Ectodermal cell (in vitro differentiated cells): ENCODE measurements around the gene C14orf119.

Source experiments
- H3K27ac ChIP-seq: 2 replicates; pipeline ENCODE4 v1.7.0; 2013; ENCODE audit warnings: mild to moderate bottlenecking, low read depth, low read length; ENCODE audit not compliant: insufficient read depth, poor library complexity, severe bottlenecking
- H3K27me3 ChIP-seq: 2 replicates; pipeline ENCODE4 v1.7.0; 2013; ENCODE audit warnings: mild to moderate bottlenecking, low read length; ENCODE audit not compliant: insufficient read depth, control insufficient read depth, poor library complexity, severe bottlenecking
- H3K36me3 ChIP-seq: one replicate; pipeline ENCODE4 v1.7.0; 2013; ENCODE audit warnings: low read length; ENCODE audit not compliant: control insufficient read depth, insufficient read depth
- H3K4me1 ChIP-seq: one replicate; pipeline ENCODE4 v1.7.0; 2013; ENCODE audit warnings: low read length; ENCODE audit not compliant: control insufficient read depth, insufficient read depth
- H3K4me3 ChIP-seq: 2 replicates; pipeline ENCODE4 v1.7.0; 2013; ENCODE audit warnings: low read depth, low read length, control low read depth; ENCODE audit not compliant: insufficient read depth
- H3K9me3 ChIP-seq: 2 replicates; pipeline ENCODE4 v1.7.0; 2013; ENCODE audit warnings: mild to moderate bottlenecking, low read length, moderate library complexity; ENCODE audit not compliant: control insufficient read depth
- whole genome bisulfite sequencing, 2 experiments: methylation state at CpG; one replicate each; pipeline ENCODE4 v1.1.7; 2013; ENCODE audit warnings: missing lambda C conversion rate in 2 of 2; 5-methylcytosine and 5-hydroxymethylcytosine counted together

The C14orf119 gene

GRCh38 chr14:23127861-23128260 lies 32.6 kb downstream of the C14orf119 start:
- H3K27ac ChIP-seq: no peak overlapping the region
- H3K27me3 ChIP-seq: no peaks in the 10 kb centered on the region
- 96 to 98% methylated on average over 3 of the region's 3 CpGs for WGBS, 2 experiments
- no peaks in the 10 kb centered on the region for H3K9me3 ChIP-seq
- H3K36me3 ChIP-seq: no peaks in the 10 kb centered on the region
- H3K4me3 ChIP-seq: no peak overlapping the region
- H3K4me1 ChIP-seq: peaks cover 5% of the 10 kb centered on the region

GRCh38 chr14:23128969-23129758 lies 33.9 kb downstream of the C14orf119 start:
- H3K4me1 ChIP-seq: no peaks in the 10 kb centered on the region
- no peaks in the 10 kb centered on the region for H3K36me3 ChIP-seq
- no peak overlapping the region for H3K4me3 ChIP-seq
- H3K27me3 ChIP-seq: no peaks in the 10 kb centered on the region
- no peaks in the 10 kb centered on the region for H3K9me3 ChIP-seq
- no peak overlapping the region for H3K27ac ChIP-seq
- 93 to 96% methylated on average over 7 of the region's 7 CpGs for WGBS, 2 experiments

DNA sequence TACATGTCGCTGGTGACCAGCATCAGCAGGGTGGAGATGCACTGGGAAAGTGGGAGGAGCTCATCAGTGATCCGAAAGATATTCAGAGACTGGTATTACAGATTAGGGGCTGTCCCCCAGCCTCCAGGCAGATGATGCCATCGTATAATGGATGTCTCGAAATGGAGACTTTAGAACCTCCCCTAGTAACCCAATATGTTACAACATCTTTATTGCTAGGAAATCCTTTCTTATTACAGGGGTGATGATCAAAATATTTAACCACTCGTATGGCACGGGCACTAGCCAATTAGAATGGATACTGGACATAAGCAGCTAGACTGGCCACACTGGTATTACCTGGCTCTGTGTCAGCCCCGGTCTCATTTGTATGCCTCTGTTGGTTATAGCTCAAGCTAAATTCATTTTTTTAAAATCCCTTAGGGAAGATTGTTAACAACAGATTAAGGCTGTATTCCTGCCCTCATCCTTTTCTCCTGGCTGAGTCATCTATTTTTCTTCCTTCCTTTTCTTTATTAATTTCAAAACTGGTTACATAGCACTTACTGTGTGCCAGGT lies 34.5 kb downstream of the C14orf119 start:
- Histone ChIP-seq H3K9me3 (no peaks in the 10 kb centered on the region), H3K4me3 (no peak overlapping the region), H3K36me3 (no peaks in the 10 kb centered on the region), H3K4me1 (no peaks in the 10 kb centered on the region), H3K27ac (no peak overlapping the region), H3K27me3 (no peaks in the 10 kb centered on the region)
- WGBS, 2 experiments: 95% methylated on average over 7 of the region's 7 CpGs

- H3K4me3 ChIP-seq: no peak overlapping the region
- 90 to 92% methylated on average over 3 of the region's 3 CpGs for WGBS, 2 experiments
Observed at GRCh38 chr14:23130871-23131270, 35.6 kb downstream of the C14orf119 start.

GRCh38 chr14:23131482-23131881 lies 36.2 kb downstream of the C14orf119 start:
- 95 to 98% methylated on average over 5 of the region's 5 CpGs for WGBS, 2 experiments
- no peaks in the 10 kb centered on the region for H3K4me1 ChIP-seq
- H3K36me3 ChIP-seq: no peaks in the 10 kb centered on the region
- H3K27ac ChIP-seq: no peak overlapping the region
- no peaks in the 10 kb centered on the region for H3K9me3 ChIP-seq
- H3K27me3 ChIP-seq: no peaks in the 10 kb centered on the region
- no peak overlapping the region for H3K4me3 ChIP-seq

More at GRCh38 chr14:23130871-23131270, 35.6 kb downstream of the C14orf119 start:
- Histone ChIP-seq H3K36me3 (no peaks in the 10 kb centered on the region), H3K27ac (no peak overlapping the region), H3K27me3 (no peaks in the 10 kb centered on the region), H3K4me1 (no peaks in the 10 kb centered on the region), H3K9me3 (no peaks in the 10 kb centered on the region)

DNA sequence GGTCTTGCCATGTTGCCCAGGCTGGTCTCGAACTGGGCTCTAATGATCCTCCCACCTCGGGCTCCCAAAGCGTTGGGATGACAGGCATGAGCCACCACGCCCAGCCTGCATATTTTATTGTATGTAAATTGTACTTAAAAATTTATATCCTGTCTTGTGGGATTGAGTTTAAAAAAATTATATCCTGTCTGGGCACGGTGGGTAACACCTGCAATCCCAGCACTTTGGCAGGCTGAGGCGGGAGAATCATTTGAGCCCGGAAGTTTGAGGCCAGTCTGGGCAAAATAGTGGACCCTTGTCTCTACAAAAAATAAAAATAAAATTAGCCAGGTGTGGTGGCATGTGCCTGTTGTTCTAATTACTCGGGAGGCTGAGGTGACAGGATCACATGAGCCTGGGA lies 37.7 kb downstream of the C14orf119 start:
- H3K36me3 ChIP-seq: no peaks in the 10 kb centered on the region
- H3K4me3 ChIP-seq: no peak overlapping the region
- H3K27ac ChIP-seq: no peak overlapping the region
- no peaks in the 10 kb centered on the region for H3K27me3 ChIP-seq
- no peaks in the 10 kb centered on the region for H3K9me3 ChIP-seq
- 93 to 94% methylated on average over 8 of the region's 8 CpGs for WGBS, 2 experiments
- no peaks in the 10 kb centered on the region for H3K4me1 ChIP-seq

GRCh38 chr14:23136566-23137133 lies 41.3 kb downstream of the C14orf119 start:
- WGBS, 2 experiments: 95% methylated on average over 16 of the region's 16 CpGs
- H3K27ac ChIP-seq: no peak overlapping the region
- H3K36me3 ChIP-seq: no peaks in the 10 kb centered on the region
- no peaks in the 10 kb centered on the region for H3K4me1 ChIP-seq
- no peaks in the 10 kb centered on the region for H3K9me3 ChIP-seq
- no peaks in the 10 kb centered on the region for H3K27me3 ChIP-seq
- no peak overlapping the region for H3K4me3 ChIP-seq

GRCh38 chr14:23137192-23137812 lies 42.0 kb downstream of the C14orf119 start:
- WGBS, 2 experiments: 92 to 93% methylated on average over 11 of the region's 11 CpGs

DNA sequence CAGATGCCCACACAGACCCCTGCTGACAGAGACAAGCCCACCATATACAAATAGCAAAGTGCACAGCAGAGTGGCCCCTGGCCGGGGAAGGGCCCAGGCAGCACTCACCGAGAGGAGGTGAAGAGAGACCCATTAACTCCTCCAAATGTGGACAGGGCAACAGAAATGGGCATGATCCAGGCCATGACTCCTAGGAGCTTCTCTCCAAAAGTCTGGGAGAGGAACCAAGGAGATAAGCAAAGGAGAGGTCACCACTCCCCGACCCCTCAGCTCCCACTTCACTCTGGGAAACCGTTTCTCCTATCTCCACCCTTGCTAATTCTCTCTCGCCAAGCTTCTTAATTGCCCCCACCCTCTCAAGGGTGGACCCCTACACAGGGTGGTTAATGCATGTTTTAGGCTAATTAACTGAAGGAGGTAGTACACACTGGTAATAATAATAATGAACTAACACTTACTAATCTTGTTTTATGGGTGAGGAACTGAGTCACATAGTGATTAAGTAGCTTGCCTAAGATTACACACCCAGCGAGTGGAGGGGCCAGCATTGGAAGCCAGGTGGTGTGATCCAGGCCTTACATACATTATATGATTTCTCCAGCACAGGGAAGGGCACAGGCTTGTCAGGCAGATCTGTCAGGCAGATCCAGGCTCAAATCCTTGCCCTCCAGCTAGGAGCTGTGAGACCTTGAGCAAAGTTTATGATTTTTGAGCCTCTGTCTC lies 42.7 kb downstream of the C14orf119 start:
- 90 to 92% methylated on average over 6 of the region's 6 CpGs for WGBS, 2 experiments
- Histone ChIP-seq H3K36me3 (peaks cover 5% of the 10 kb centered on the region), H3K4me3 (no peak overlapping the region), H3K27me3 (no peaks in the 10 kb centered on the region), H3K4me1 (no peaks in the 10 kb centered on the region), H3K9me3 (no peaks in the 10 kb centered on the region), H3K27ac (no peak overlapping the region)

More at GRCh38 chr14:23137192-23137812, 42.0 kb downstream of the C14orf119 start:
- H3K27me3 ChIP-seq: no peaks in the 10 kb centered on the region
- no peak overlapping the region for H3K27ac ChIP-seq
- no peaks in the 10 kb centered on the region for H3K36me3 ChIP-seq
- H3K9me3 ChIP-seq: no peaks in the 10 kb centered on the region
- H3K4me3 ChIP-seq: no peak overlapping the region
- no peaks in the 10 kb centered on the region for H3K4me1 ChIP-seq
